GM12878 (cell line): ENCODE measurements around the gene YIPF4. TPM values are rescaled to one million over a fixed set of nuclear protein-coding genes. Genes with fewer than 3 reads are reported as not detected.

ENCODE experiments used
- ATAC-seq: fragments of 200-7000 bp; cut with Tn5 transposase; 3 replicates; pipeline ENCODE4 v1.9.1; 2020; ENCODE audit warnings: mild to moderate bottlenecking, moderate library complexity
- BruUV-seq: library from RNA; stranded (reverse); fragments of 400-500 nt; replicated peaks from 2 replicates; lab custom pipeline; 2021; lab: Mats Ljungman, UMichigan
- CTCF ChIA-PET: fragments of 300-600 bp; sonication (Branson Sonifier 250); formaldehyde crosslinking; extraction: SDS; loops from one replicate; lab custom pipeline; 2021; ENCODE audit warnings: inconsistent platforms; lab: Yijun Ruan, JAX
- POLR2A ChIA-PET: fragments of 350-600 bp; formaldehyde crosslinking; extraction: SDS; loops from one replicate; lab custom pipeline; 2021; ENCODE audit warnings: inconsistent platforms; lab: Charles Lee
- RAD21 ChIA-PET: fragments of 300-600 bp; sonication (Branson Sonifier 250); formaldehyde crosslinking; loops from one replicate; lab custom pipeline; 2023; ENCODE audit warnings: antibody characterized with exemption; ENCODE audit not compliant: unreplicated experiment; lab: Charles Lee
- SMC1A ChIA-PET: fragments of 300-600 bp; sonication (Branson Sonifier 250); formaldehyde crosslinking; loops from one replicate; lab custom pipeline; 2023; ENCODE audit not compliant: unreplicated experiment, uncharacterized antibody; lab: Charles Lee
- DNase-seq: peaks from one replicate; pipeline ENCODE4 v3.0.0-alpha.2; 2011; ENCODE audit warnings: low read depth, low spot score
- FAIRE-seq: peaks from 3 replicates; lab custom pipeline; 2011; peaks lifted over from hg19 to GRCh38; lab: Jason Lieb, UNC
- H2AFZ ChIP-seq: 2 replicates; pipeline ENCODE4 v1.6.0; 2011; ENCODE audit warnings: low read depth, low read length, control low read depth; ENCODE audit not compliant: control insufficient read depth
- H3K27ac ChIP-seq: 2 replicates; pipeline ENCODE4 v1.5.1; 2011; ENCODE audit warnings: control low read depth; ENCODE audit not compliant: control insufficient read depth, insufficient read depth
- H3K27me3 ChIP-seq, 2 experiments: replicated peaks in 1 of 2; 2 replicates each; pipeline versions ENCODE4 v1.6.0 to v1.6.1; 2011; ENCODE audit warnings: low read length in 1 of 2; ENCODE audit not compliant: control insufficient read depth in 2 of 2, insufficient read depth in 2 of 2
- H3K36me3 ChIP-seq, 2 experiments: 2 replicates each; pipeline ENCODE4 v1.5.1; 2011; ENCODE audit warnings: low read length in 1 of 2; ENCODE audit not compliant: control insufficient read depth in 2 of 2, insufficient read depth in 2 of 2
- H3K4me1 ChIP-seq: 2 replicates; pipeline ENCODE4 v1.6.1; 2011; ENCODE audit warnings: mild to moderate bottlenecking, low read length, moderate library complexity, mixed read lengths; ENCODE audit not compliant: control insufficient read depth, insufficient read depth
- H3K4me2 ChIP-seq: 2 replicates; pipeline ENCODE4 v1.6.0; 2011; ENCODE audit warnings: control low read depth; ENCODE audit not compliant: control insufficient read depth, insufficient read depth
- H3K4me3 ChIP-seq: fragments of 200-600 bp; sonication (generic); 2 replicates; pipeline ENCODE4 v1.5.1; 2016
- H3K79me2 ChIP-seq: 2 replicates; pipeline ENCODE4 v1.6.0; 2011; ENCODE audit warnings: low read length; ENCODE audit not compliant: control insufficient read depth, insufficient read depth
- H3K9ac ChIP-seq: 2 replicates; pipeline ENCODE4 v1.8.0; 2011; ENCODE audit warnings: low read length, control low read depth, mixed read lengths; ENCODE audit not compliant: control insufficient read depth, insufficient read depth
- H3K9me3 ChIP-seq: replicated peaks from 3 replicates; pipeline ENCODE4 v1.5.1; 2011; ENCODE audit warnings: mild to moderate bottlenecking, low read length; ENCODE audit not compliant: control insufficient read depth, insufficient read depth
- H4K20me1 ChIP-seq: 2 replicates; pipeline ENCODE4 v1.6.0; 2011; ENCODE audit not compliant: control insufficient read depth, insufficient read depth
- ATF2 ChIP-seq: IDR thresholded peaks from 2 replicates; pipeline ENCODE4 v1.6.1; 2012; ENCODE audit warnings: low read length, inconsistent platforms
- CBX3 ChIP-seq: fragments of 200-600 bp; sonication (generic); IDR thresholded peaks from 2 replicates; pipeline ENCODE4 v1.6.1; 2016; ENCODE audit warnings: low read depth, borderline replicate concordance
- CEBPZ ChIP-seq: fragments of 150-350 bp; IDR thresholded peaks from 2 replicates; pipeline ENCODE4 v1.6.1; 2016; ENCODE audit warnings: low read depth, low read length
- FOS ChIP-seq: IDR thresholded peaks from 3 replicates; pipeline ENCODE4 v1.6.1; 2011; ENCODE audit warnings: borderline replicate concordance; ENCODE audit not compliant: insufficient read length; ENCODE audit errors: extremely low read depth
- HDGF ChIP-seq: fragments of 450-650 bp; IDR thresholded peaks from 2 replicates; pipeline ENCODE4 v1.6.1; 2016; ENCODE audit warnings: antibody characterized with exemption
- JUNB ChIP-seq: IDR thresholded peaks from 2 replicates; pipeline ENCODE4 v1.6.1; 2016; ENCODE audit warnings: antibody characterized with exemption, mild to moderate bottlenecking
- KLF5 ChIP-seq: fragments of 450-650 bp; IDR thresholded peaks from 2 replicates; pipeline ENCODE4 v1.6.1; 2014; ENCODE audit warnings: mild to moderate bottlenecking; ENCODE audit not compliant: partially characterized antibody
- MTA2 ChIP-seq: fragments of 450-650 bp; IDR thresholded peaks from 2 replicates; pipeline ENCODE4 v1.6.1; 2016; ENCODE audit warnings: low read depth, mild to moderate bottlenecking, moderate library complexity
- NBN ChIP-seq: fragments of 450-650 bp; IDR thresholded peaks from 2 replicates; pipeline ENCODE4 v1.6.1; 2016
- NR2F1 ChIP-seq: fragments of 450-650 bp; conservative IDR thresholded peaks from 2 replicates; pipeline ENCODE4 v1.6.1; 2017; ENCODE audit warnings: mild to moderate bottlenecking
- PAX5 ChIP-seq: IDR thresholded peaks from 2 replicates; pipeline ENCODE4 v1.6.1; 2011; ENCODE audit warnings: low read depth, low read length, borderline replicate concordance
- RBBP5 ChIP-seq: fragments of 200-600 bp; sonication (generic); conservative IDR thresholded peaks from 2 replicates; pipeline ENCODE4 v1.6.1; 2016
- USF2 ChIP-seq: IDR thresholded peaks from 2 replicates; pipeline ENCODE4 v1.6.1; 2011; ENCODE audit warnings: low read depth, low read length, improper control_type of control experiment, borderline replicate concordance
- YY1 ChIP-seq: IDR thresholded peaks from 2 replicates; pipeline ENCODE4 v1.6.1; 2011; ENCODE audit warnings: low read depth, mild to moderate bottlenecking, low read length
- WGBS: methylation state at CpG from one replicate; pipeline ENCODE4 v1.1.6; 2016; ENCODE audit warnings: low lambda C conversion rate; ENCODE audit not compliant: insufficient replicate concordance, insufficient coverage; ENCODE audit errors: missing lambda C conversion rate; 5-methylcytosine and 5-hydroxymethylcytosine counted together
- in situ Hi-C: fragments of 300-500 bp; cut with MboI; formaldehyde crosslinking; loops from 9 replicates; pipeline ENCODE4 v1.14.3; 2018; ENCODE audit warnings: mixed read lengths
- intact Hi-C: fragments of 100-400 bp; cut with micrococcal nuclease; formaldehyde crosslinking; loops from one replicate; pipeline ENCODE4 v1.14.2; 2022; ENCODE audit not compliant: unreplicated experiment
- polyA plus RNA-seq, 11 experiments: library from polyadenylated mRNA; depleted of rRNA in 4 of 11; unstranded in 6 of 11; stranded (reverse) in 5 of 11; fragments of >200 nt; fragmentation: Nextera tagmentation in 4 of 11; fragmentation: Illumina TruSeq in 1 of 11; extraction: Ambion mirVana in 4 of 11; extraction: Trizol in 1 of 11; gene quantifications; 1 replicate in 1 of 11; 2 replicates in 10 of 11; pipeline versions ENCODE4 v1.2.1 to v1.2.3, GENCODE V29; 2011 to 2016; ENCODE audit warnings: inconsistent platforms in 2 of 11, missing spikeins in 2 of 11, low read depth in 1 of 11
- total RNA-seq, 4 experiments: library from RNA; depleted of rRNA in 3 of 4; stranded (reverse); fragments of >200 nt in 3 of 4; fragmentation: Illumina TruSeq in 1 of 4; extraction: Trizol in 1 of 4; gene quantifications; 2 replicates each; pipeline versions ENCODE4 v1.2.1 to v1.2.3, GENCODE V29; 2013 to 2021

YIPF4 gene
- total and polyA plus RNA-seq, 10 of the 15 experiments (the other 5 are each of a cell fraction or from before 2014, with no cell fraction given), result 2.8 to 60.4 (median 11.1) TPM

GRCh38 chr2:32231959-32232358 is 45.7 kb upstream of the YIPF4 start:
- intact Hi-C loops, result no loop called here
- no peak for FAIRE-seq
- SMC1A ChIA-PET, result interaction anchor here (0.7 kb wide), 1 partner anchor 367 kb away, joined by 3 read pairs; no protein-coding TSS in a partner anchor
- Histone ChIP-seq H3K27ac (no peak overlapping the region), H3K4me3 (no peak overlapping the region), H3K9ac (no peak overlapping the region), H3K4me1 (no peaks in the 10 kb centered on the region), H2AFZ (no peak overlapping the region), H3K36me3 (no peaks in the 10 kb centered on the region), H4K20me1 (no peaks in the 10 kb centered on the region), H3K9me3 (no peaks in the 10 kb centered on the region), H3K79me2 (no peaks in the 10 kb centered on the region), H3K27me3 (no peaks in the 10 kb centered on the region), H3K4me2 (no peak overlapping the region)
- no TSS peak for BruUV-seq
- POLR2A ChIA-PET, result no interaction called here
- ATAC-seq, result no peak
- RAD21 ChIA-PET, result no interaction called here
- no peak for DNase-seq
- WGBS, result 93% methylated on average over 4 of the region's 4 CpGs
- in situ Hi-C loops, result no loop called here
- CTCF ChIA-PET, result interaction anchor here (1.4 kb wide), 1 partner anchor 16 kb away, joined by 3 read pairs; no protein-coding TSS in a partner anchor
- no peak for TF ChIP-seq JUNB
- TF ChIP-seq CBX3, result no peak
- TF ChIP-seq HDGF, result no peak
- TF ChIP-seq MTA2, result no peak
- TF ChIP-seq RBBP5, result no peak
- no peak for TF ChIP-seq USF2
- TF ChIP-seq NR2F1, result no peak
- TF ChIP-seq YY1, result no peak
- no peak for TF ChIP-seq ATF2
- TF ChIP-seq FOS, result no peak
- TF ChIP-seq KLF5, result no peak
- no peak for TF ChIP-seq PAX5
- TF ChIP-seq NBN, result no peak
- no peak for TF ChIP-seq CEBPZ
